Suprapubic skin (tissue), 3 donors: Measurements from ENCODE around the gene WAPL.

Source experiments
- POLR2A ChIP-seq, 2 donors: fragments of 450-650 bp; IDR thresholded peaks; one replicate each; pipeline ENCODE4 v1.6.1; 2017; ENCODE audit warnings: antibody characterized with exemption in 2 of 2, mild to moderate bottlenecking in 2 of 2, moderate library complexity in 2 of 2
- TF ChIP-seq, protein P1 (sequence below), 2 donors: fragments of 200-600 bp in 1 of 2; fragments of 450-650 bp in 1 of 2; sonication (generic) in 1 of 2; IDR thresholded peaks; one replicate each; pipeline ENCODE4 v1.5.1; 2016 to 2019; ENCODE audit warnings: antibody characterized with exemption in 2 of 2, mild to moderate bottlenecking in 1 of 2, moderate library complexity in 1 of 2

DNA sequence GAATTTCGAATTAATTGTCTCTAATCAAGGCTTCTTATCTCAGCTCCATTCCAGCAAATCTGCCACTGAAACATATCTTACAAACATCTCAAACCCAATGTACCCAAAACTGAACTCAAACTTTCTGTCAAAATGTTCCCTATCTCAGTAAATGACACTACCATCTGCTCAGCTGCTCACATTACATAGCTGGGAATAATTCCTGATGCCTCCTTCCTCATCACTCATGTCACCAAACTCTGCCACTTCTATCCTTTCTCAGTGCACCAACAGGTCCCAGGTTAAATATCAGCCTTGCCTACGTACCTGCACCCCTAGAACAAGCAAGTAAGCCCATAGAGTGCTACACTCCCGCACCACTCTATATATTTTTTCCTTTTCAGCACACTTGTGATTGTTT lies 12.4 kb downstream of the WAPL start:
- no peak for TF ChIP-seq POLR2A (IDR thresholded peaks at IDR 0.05)
- TF ChIP-seq, protein P1, sequence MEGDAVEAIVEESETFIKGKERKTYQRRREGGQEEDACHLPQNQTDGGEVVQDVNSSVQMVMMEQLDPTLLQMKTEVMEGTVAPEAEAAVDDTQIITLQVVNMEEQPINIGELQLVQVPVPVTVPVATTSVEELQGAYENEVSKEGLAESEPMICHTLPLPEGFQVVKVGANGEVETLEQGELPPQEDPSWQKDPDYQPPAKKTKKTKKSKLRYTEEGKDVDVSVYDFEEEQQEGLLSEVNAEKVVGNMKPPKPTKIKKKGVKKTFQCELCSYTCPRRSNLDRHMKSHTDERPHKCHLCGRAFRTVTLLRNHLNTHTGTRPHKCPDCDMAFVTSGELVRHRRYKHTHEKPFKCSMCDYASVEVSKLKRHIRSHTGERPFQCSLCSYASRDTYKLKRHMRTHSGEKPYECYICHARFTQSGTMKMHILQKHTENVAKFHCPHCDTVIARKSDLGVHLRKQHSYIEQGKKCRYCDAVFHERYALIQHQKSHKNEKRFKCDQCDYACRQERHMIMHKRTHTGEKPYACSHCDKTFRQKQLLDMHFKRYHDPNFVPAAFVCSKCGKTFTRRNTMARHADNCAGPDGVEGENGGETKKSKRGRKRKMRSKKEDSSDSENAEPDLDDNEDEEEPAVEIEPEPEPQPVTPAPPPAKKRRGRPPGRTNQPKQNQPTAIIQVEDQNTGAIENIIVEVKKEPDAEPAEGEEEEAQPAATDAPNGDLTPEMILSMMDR (IDR thresholded peaks at IDR 0.05), result no peak
